Esophagus (tissue), 2 donors: ENCODE data around the gene SPN. TPM values are rescaled to one million over a fixed set of nuclear protein-coding genes. Genes with fewer than 3 reads are reported as not detected.
"Not testable (repeated sequence)": the region's sequence is repeated elsewhere in the genome, so short reads cannot be mapped to it uniquely, and the experiment has no call there.

Source experiments
- H3K27ac ChIP-seq, 2 donors: one replicate each; pipeline ENCODE4 v1.5.1; 2013; ENCODE audit warnings: low read depth in 2 of 2, mild to moderate bottlenecking in 2 of 2, inconsistent platforms in 1 of 2, low read length in 1 of 2, moderate library complexity in 1 of 2
- H3K27me3 ChIP-seq, 2 donors: one replicate each; pipeline ENCODE4 v1.6.1; 2013; ENCODE audit warnings: low read length in 2 of 2, control low read depth in 1 of 2, mild to moderate bottlenecking in 1 of 2; ENCODE audit not compliant: insufficient read depth in 2 of 2, control insufficient read depth in 1 of 2
- H3K36me3 ChIP-seq, 2 donors: one replicate each; pipeline ENCODE4 v1.6.1; 2013; ENCODE audit warnings: low read length in 1 of 2; ENCODE audit not compliant: control insufficient read depth in 2 of 2, insufficient read depth in 2 of 2
- H3K4me1 ChIP-seq, 2 donors: one replicate each; pipeline ENCODE4 v1.6.1; 2013; ENCODE audit warnings: low read length in 1 of 2; ENCODE audit not compliant: control insufficient read depth in 2 of 2, insufficient read depth in 2 of 2
- H3K4me3 ChIP-seq, 2 donors: one replicate each; pipeline ENCODE4 v1.5.1; 2013; ENCODE audit warnings: low read length in 2 of 2, mild to moderate bottlenecking in 2 of 2, low read depth in 1 of 2, moderate library complexity in 1 of 2
- H3K9me3 ChIP-seq, 2 donors: one replicate each; pipeline ENCODE4 v1.6.1; 2013; ENCODE audit warnings: mild to moderate bottlenecking in 2 of 2, low read depth in 1 of 2, low read length in 1 of 2, moderate library complexity in 1 of 2; ENCODE audit not compliant: control insufficient read depth in 2 of 2, insufficient read depth in 1 of 2
- WGBS, 2 donors: extraction: QIAGEN DNeasy Blood & Tissue Kit; methylation state at CpG; one replicate each; pipeline ENCODE4 v1.1.7; 2013; 5-methylcytosine and 5-hydroxymethylcytosine counted together
- polyA plus RNA-seq, 2 donors: library from polyadenylated mRNA; stranded (reverse); fragments of 200-250 nt; gene quantifications; one replicate each; pipeline ENCODE4 v1.2.3, GENCODE V29; 2013
- donor health status: healthy with polysubstance abuse.
- donor health status: Bipolar disorder and iron deficiency.

SPN gene
- polyA plus RNA-seq, 2 donors: 1.1 to 1.5 TPM

GRCh38 chr16:29627661-29628075, 35.4 kb upstream of the SPN start:
- H3K9me3 ChIP-seq, H3K4me3 ChIP-seq, H3K27ac ChIP-seq, H3K4me1 ChIP-seq, H3K36me3 ChIP-seq, H3K27me3 ChIP-seq: not testable (repeated sequence)
- WGBS, 2 donors: 35 to 50% methylated on average over 5 of the region's 7 CpGs

- not testable (repeated sequence) for H3K4me1 ChIP-seq, H3K9me3 ChIP-seq, H3K36me3 ChIP-seq, H3K27me3 ChIP-seq, H3K27ac ChIP-seq, H3K4me3 ChIP-seq
- 58 to 80% methylated on average over 3 to 8 of the region's 10 CpGs for WGBS, 2 donors
These were observed 34.3 kb upstream of the SPN start for GRCh38 chr16:29628707-29629106.

- H3K36me3 ChIP-seq, H3K9me3 ChIP-seq, H3K4me3 ChIP-seq, H3K27ac ChIP-seq, H3K4me1 ChIP-seq, H3K27me3 ChIP-seq: not testable (repeated sequence)
- 74 to 81% methylated on average over 10 of the region's 10 CpGs for WGBS, 2 donors
These were observed 33.7 kb upstream of the SPN start for GRCh38 chr16:29629318-29629717.

- H3K36me3 ChIP-seq, H3K27ac ChIP-seq, H3K27me3 ChIP-seq, H3K9me3 ChIP-seq, H3K4me3 ChIP-seq, H3K4me1 ChIP-seq: not testable (repeated sequence)
- WGBS, 2 donors: 55 to 57% methylated on average over 15 to 20 of the region's 20 CpGs
These were observed 31.4 kb upstream of the SPN start for GRCh38 chr16:29631658-29632057.

GRCh38 chr16:29635902-29636301, 27.1 kb upstream of the SPN start:
- H3K27me3 ChIP-seq, H3K36me3 ChIP-seq, H3K4me3 ChIP-seq, H3K9me3 ChIP-seq, H3K27ac ChIP-seq, H3K4me1 ChIP-seq: not testable (repeated sequence)
- WGBS, 2 donors: 81 to 83% methylated on average over 15 of the region's 16 CpGs

- not testable (repeated sequence) for H3K27me3 ChIP-seq, H3K4me3 ChIP-seq, H3K36me3 ChIP-seq, H3K4me1 ChIP-seq, H3K27ac ChIP-seq, H3K9me3 ChIP-seq
- 40 to 42% methylated on average over 1 of the region's 5 CpGs for WGBS, 2 donors
These were observed 26.7 kb upstream of the SPN start for GRCh38 chr16:29636368-29636767.

- WGBS, 2 donors: 90 to 95% methylated on average over 8 of the region's 8 CpGs
- not testable (repeated sequence) for H3K4me1 ChIP-seq, H3K27me3 ChIP-seq
These were observed 24.3 kb upstream of the SPN start for GRCh38 chr16:29638751-29639150.

GRCh38 chr16:29641561-29641960, 21.5 kb upstream of the SPN start:
- Histone ChIP-seq H3K4me3 (no peak overlapping the region), H3K27ac (no peak overlapping the region), H3K4me1 (no peaks in the 10 kb centered on the region), H3K36me3 (no peaks in the 10 kb centered on the region), H3K9me3 (no peaks in the 10 kb centered on the region), H3K27me3 (no peaks in the 10 kb centered on the region)
- 56 to 63% methylated on average over 3 of the region's 3 CpGs for WGBS, 2 donors

More at GRCh38 chr16:29638751-29639150, 24.3 kb upstream of the SPN start:
- not testable (repeated sequence) for H3K9me3 ChIP-seq, H3K36me3 ChIP-seq, H3K27ac ChIP-seq, H3K4me3 ChIP-seq

GRCh38 chr16:29643596-29643995, 19.5 kb upstream of the SPN start:
- no peaks in the 10 kb centered on the region for H3K9me3 ChIP-seq
- no peak overlapping the region for H3K4me3 ChIP-seq
- no peaks in the 10 kb centered on the region for H3K36me3 ChIP-seq
- H3K27ac ChIP-seq: no peak overlapping the region
- H3K4me1 ChIP-seq: no peaks in the 10 kb centered on the region
- no peaks in the 10 kb centered on the region for H3K27me3 ChIP-seq
- 92 to 96% methylated on average over 7 of the region's 7 CpGs for WGBS, 2 donors

GRCh38 chr16:29644338-29644857, 18.6 kb upstream of the SPN start:
- Histone ChIP-seq H3K27me3 (no peaks in the 10 kb centered on the region), H3K9me3 (no peaks in the 10 kb centered on the region), H3K27ac (no peak overlapping the region), H3K4me1 (no peaks in the 10 kb centered on the region), H3K4me3 (no peak overlapping the region), H3K36me3 (no peaks in the 10 kb centered on the region)
- 78 to 84% methylated on average over 9 of the region's 9 CpGs for WGBS, 2 donors
